NCI-H2171 treated with DMSO at 0.1 percent for 48 hours (cell line): ENCODE results near the gene TBC1D10A.

Experiments
- DNase-seq: peaks from one replicate; lab custom pipeline; 2025; lab: John Stamatoyannopoulos, UW

The TBC1D10A gene

GRCh38 chr22:30245985-30246813, 80.5 kb downstream of the TBC1D10A start, which contains the start of gene LIF:
Gene LIF, minus strand, starts transcription at chr22:30246759. Its CDS starts 64 bp downstream, at chr22:30246695.
- peak; percentile 75 for DNase-seq

- DNase-seq: peak; percentile 48
These were observed 81.4 kb downstream of the TBC1D10A start for GRCh38 chr22:30245181-30245984.

- DNase-seq: no peak
These were observed 82.1 kb downstream of the TBC1D10A start for GRCh38 chr22:30244641-30245040.

- no peak for DNase-seq
These were observed 82.7 kb downstream of the TBC1D10A start for GRCh38 chr22:30244066-30244465.

GRCh38 chr22:30243661-30244060, 83.1 kb downstream of the TBC1D10A start:
- no peak for DNase-seq
